Endothelial cell (in vitro differentiated cells): ENCODE measurements around the gene GEMIN2. TPM values are rescaled to one million over a fixed set of nuclear protein-coding genes. Genes with fewer than 3 reads are reported as not detected.
A peak's percentile ranks its signal among the peaks of the same experiment; 100 is the strongest.
"Not testable (repeated sequence)": the region's sequence is repeated elsewhere in the genome, so short reads cannot be mapped to it uniquely, and the experiment has no call there.

Source experiments
- DNase-seq: peaks from one replicate; pipeline ENCODE4 v3.0.0; 2021; ENCODE audit warnings: low spot score
- H3K27ac Mint-ChIP-seq: one replicate; pipeline ENCODE4 v1.8.0; 2021; ENCODE audit warnings: mixed read lengths, inconsistent platforms; ENCODE audit not compliant: unreplicated experiment
- H3K27me3 Mint-ChIP-seq: one replicate; pipeline ENCODE4 v1.8.0; 2021; ENCODE audit warnings: mild to moderate bottlenecking, moderate library complexity, mixed read lengths, inconsistent platforms; ENCODE audit not compliant: unreplicated experiment
- H3K36me3 Mint-ChIP-seq: one replicate; pipeline ENCODE4 v1.8.0; 2021; ENCODE audit warnings: mild to moderate bottlenecking, low read depth, mixed read lengths, inconsistent platforms; ENCODE audit not compliant: unreplicated experiment
- H3K4me1 Mint-ChIP-seq: one replicate; pipeline ENCODE4 v1.8.0; 2021; ENCODE audit warnings: mild to moderate bottlenecking, mixed read lengths, inconsistent platforms; ENCODE audit not compliant: unreplicated experiment
- H3K4me3 Mint-ChIP-seq: one replicate; pipeline ENCODE4 v1.8.0; 2021; ENCODE audit warnings: mild to moderate bottlenecking, mixed read lengths, inconsistent platforms; ENCODE audit not compliant: unreplicated experiment
- H3K9me3 Mint-ChIP-seq: one replicate; pipeline ENCODE4 v1.8.0; 2021; ENCODE audit warnings: mixed read lengths, inconsistent platforms; ENCODE audit not compliant: unreplicated experiment
- CTCF ChIP-seq: fragments of 200-600 bp; sonication (generic); IDR thresholded peaks from one replicate; pipeline ENCODE4 v1.5.0; 2021; ENCODE audit warnings: antibody characterized with exemption; ENCODE audit not compliant: unreplicated experiment
- total RNA-seq: library from RNA; stranded (reverse); fragmentation: NEBNext Ultra II Directional; extraction: Animal tissue kit (Norgen Biotek cat#: 25700); gene quantifications from one replicate; pipeline ENCODE4 v1.2.1, GENCODE V29; 2021; ENCODE audit not compliant: unreplicated experiment

The GEMIN2 gene
- total RNA-seq, 1 donor from 2014 or later = 21.4 TPM

DNA sequence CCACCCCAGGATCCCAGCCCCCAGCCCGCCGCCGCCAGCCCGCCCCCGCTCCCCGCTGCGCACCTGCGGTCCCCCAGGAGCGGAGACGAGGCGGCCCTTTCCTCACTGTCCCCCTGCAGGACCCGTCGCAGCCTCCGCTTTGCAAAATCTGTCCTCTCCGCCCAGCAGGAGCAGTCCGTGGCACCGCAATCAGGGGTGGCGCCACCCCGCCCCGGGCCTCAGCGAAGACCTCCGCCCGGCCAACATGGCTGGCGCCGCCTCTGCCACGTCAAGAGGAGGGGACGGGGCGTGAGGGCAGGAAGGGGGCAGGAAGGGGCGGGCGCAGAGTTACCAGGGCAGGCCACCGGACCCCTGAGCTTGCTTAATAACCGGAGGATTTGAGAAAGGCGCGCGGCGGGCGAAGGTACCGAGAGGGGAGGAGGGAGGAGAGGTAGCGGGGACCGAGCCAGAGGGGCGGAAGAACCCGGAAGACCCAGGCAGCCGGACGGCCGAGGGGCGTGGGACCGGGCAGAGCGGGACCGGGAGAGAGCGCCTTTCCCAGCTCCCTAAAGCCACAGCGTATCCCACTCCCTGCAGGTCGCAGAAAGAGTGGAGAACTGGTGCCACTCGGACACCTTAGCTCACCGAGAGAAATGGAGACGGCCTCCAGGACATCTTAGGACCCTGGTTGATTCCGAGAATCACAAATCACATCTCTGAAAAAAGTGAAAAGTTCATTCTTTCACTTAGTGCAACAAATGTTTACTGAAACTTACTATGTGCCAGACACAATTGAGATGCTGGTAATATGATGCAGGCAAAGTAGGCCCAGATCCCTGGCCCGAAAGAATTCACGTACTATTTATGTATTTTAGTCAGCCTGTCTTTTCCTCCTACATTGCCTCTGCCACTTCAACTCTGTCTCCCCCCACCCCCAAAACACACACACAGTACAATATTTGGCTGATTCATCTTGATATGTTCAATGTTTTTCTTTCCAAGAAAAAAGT is 10.9 kb upstream of the GEMIN2 start, which contains the start of gene SEC23A:
Gene SEC23A (minus strand): TSS at position 267 of the 989 bp plus-strand sequence. CDS start 7,117 bp downstream, outside the sequence.
- peak; percentile 91 for DNase-seq
- Mint-ChIP-seq H3K4me3 (peak within 1 kb of the TSS; percentile 95), H3K4me1 (peaks cover 20% of the 10 kb centered on the region), H3K27ac (peak within 1 kb of the TSS; percentile 88), H3K9me3 (no peaks in the 10 kb centered on the region), H3K27me3 (peaks cover 11% of the 10 kb centered on the region), H3K36me3 (no peaks in the 10 kb centered on the region)
- no peak for TF ChIP-seq CTCF

- H3K4me3 Mint-ChIP-seq = peak overlapping the region; percentile 92
- peak overlapping the region; percentile 85 for H3K27ac Mint-ChIP-seq
- H3K4me1 Mint-ChIP-seq = peaks cover 20% of the 10 kb centered on the region
Measured at GRCh38 chr14:39104078-39104801, 9.9 kb upstream of the GEMIN2 start.

DNA sequence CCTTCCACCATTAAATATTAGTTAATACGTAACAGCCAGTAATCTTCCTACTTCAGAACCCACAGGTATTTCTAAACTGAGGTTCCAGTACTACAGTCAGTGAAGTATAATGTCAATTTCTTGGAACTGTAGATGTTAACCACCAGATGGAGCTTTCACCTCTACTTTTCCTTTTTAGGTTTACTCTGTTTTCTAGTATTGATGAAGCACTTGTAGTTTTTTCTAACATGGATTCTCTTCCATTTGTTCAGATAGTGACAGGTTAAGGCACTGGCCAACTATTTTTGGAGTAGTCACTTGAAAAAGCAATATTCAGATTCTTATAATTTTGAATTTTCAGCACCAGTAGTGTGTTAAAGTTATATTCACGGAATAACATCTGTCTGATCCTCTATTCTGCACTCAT is 6.5 kb upstream of the GEMIN2 start:
- Mint-ChIP-seq H3K27ac (no peak overlapping the region), H3K27me3 (no peaks in the 10 kb centered on the region), H3K4me1 (peaks cover 9% of the 10 kb centered on the region), H3K36me3 (no peaks in the 10 kb centered on the region), H3K4me3 (no peak overlapping the region), H3K9me3 (no peaks in the 10 kb centered on the region)
- no peak for DNase-seq
- TF ChIP-seq CTCF = peak; percentile 47

More at GRCh38 chr14:39104078-39104801, 9.9 kb upstream of the GEMIN2 start:
- DNase-seq, H3K36me3 Mint-ChIP-seq, H3K9me3 Mint-ChIP-seq: not testable (repeated sequence)
- peaks cover 11% of the 10 kb centered on the region for H3K27me3 Mint-ChIP-seq

DNA sequence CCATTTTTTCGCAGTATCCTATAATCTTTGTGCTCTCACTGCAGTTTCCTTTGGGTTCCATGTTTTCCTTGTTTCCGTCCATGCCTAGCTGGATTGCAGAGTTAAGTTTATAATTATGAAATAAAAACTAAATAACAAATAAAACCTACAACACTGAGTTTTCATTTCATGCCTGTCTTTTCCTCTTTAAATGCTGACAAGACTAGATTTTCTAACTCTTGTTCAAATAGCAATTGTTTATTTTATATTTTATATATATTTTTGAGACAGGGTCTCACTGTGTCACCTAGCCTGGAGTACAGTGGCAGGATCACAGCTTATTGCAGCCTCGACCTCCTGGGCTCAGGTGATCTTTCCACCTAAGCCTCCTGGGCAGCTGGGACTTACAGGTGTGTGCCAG is 5.3 kb upstream of the GEMIN2 start:
- no peak overlapping the region for H3K4me3 Mint-ChIP-seq
- no peaks in the 10 kb centered on the region for H3K9me3 Mint-ChIP-seq
- H3K36me3 Mint-ChIP-seq = no peaks in the 10 kb centered on the region
- no peak for TF ChIP-seq CTCF
- no peak overlapping the region for H3K27ac Mint-ChIP-seq
- DNase-seq = no peak
- H3K27me3 Mint-ChIP-seq = no peaks in the 10 kb centered on the region
- peaks cover 2% of the 10 kb centered on the region for H3K4me1 Mint-ChIP-seq

DNA sequence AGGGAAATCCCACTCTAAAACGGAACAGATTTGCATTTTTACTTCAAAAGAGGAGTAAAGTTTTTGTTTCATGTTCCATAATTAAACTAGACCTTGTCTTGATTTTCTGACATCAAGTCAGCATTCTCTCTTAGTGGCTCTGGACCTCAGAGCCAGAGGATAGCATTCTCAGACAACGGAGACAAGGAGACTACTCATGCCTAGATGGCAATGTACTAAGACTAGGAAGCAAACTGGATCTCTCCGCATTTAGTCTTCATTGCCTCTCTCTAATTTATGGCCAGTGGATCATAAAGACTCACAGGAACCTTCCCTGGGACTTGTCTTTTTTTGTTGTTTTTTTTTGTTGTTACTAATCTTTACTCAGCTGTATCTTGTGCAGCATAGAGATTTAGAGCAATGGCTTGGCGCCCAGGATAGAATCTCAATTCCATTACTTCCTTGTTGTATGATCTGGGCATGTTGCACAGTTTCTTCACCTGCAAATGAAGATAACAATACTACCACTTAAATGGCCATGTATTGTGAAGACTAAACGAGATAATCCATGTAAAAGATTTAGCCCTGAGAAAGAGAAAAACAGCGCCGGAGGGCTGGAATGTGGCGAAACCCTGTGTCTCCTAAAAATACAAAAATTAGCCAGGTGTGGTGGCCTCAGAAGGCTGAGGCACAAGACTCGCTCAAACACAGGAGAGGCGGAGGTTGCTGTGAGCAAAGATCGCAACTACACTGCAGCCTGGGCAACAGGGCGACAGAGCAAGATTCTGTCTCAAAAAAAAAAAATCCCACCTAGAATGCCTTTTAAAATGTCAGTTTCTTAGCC is 4.0 kb upstream of the GEMIN2 start:
- Mint-ChIP-seq H3K27me3 (peaks cover 3% of the 10 kb centered on the region), H3K27ac (no peak overlapping the region), H3K36me3 (no peaks in the 10 kb centered on the region), H3K4me3 (no peak overlapping the region), H3K4me1 (peaks cover 9% of the 10 kb centered on the region), H3K9me3 (no peaks in the 10 kb centered on the region)
- no peak for DNase-seq
- no peak for TF ChIP-seq CTCF
